K562 (cell line): Measurements from ENCODE around the gene ATRNL1. TPM values are rescaled to one million over a fixed set of nuclear protein-coding genes. Genes with fewer than 3 reads are reported as not detected.

Experiments used
- ATAC-seq: fragments of 200-7000 bp; cut with Tn5 transposase; 3 replicates; pipeline ENCODE4 v1.9.1; 2020; ENCODE audit warnings: moderate library complexity
- BruUV-seq: library from RNA; stranded (reverse); fragments of 400-500 nt; replicated peaks from 2 replicates; lab custom pipeline; 2021; lab: Mats Ljungman, UMichigan
- CTCF ChIA-PET: fragments of 300-600 bp; formaldehyde crosslinking; extraction: SDS; loops from one replicate; lab custom pipeline; 2021; ENCODE audit warnings: low intra/inter-chr PET ratio; lab: Yijun Ruan, JAX
- POLR2A ChIA-PET: fragments of 300-600, 350-650 bp; sonication (Branson Sonifier 250); formaldehyde crosslinking; extraction: SDS; loops from one replicate; lab custom pipeline; 2021; ENCODE audit warnings: antibody characterized with exemption, inconsistent platforms; lab: Yijun Ruan, JAX
- DNase-seq, 4 experiments: peaks; one replicate each; pipeline versions ENCODE4 v3.0.0 to v3.0.0-alpha.2; 2011 to 2018; ENCODE audit warnings: low spot score in 3 of 4, mixed read lengths in 3 of 4; ENCODE audit errors: extremely low read depth in 1 of 4
- FAIRE-seq: peaks from 2 replicates; lab custom pipeline; 2011; peaks lifted over from hg19 to GRCh38; lab: Jason Lieb, UNC
- H2AFZ ChIP-seq: 2 replicates; pipeline ENCODE4 v1.6.0; 2011; ENCODE audit warnings: low read depth, low read length, control low read depth, inconsistent platforms
- H3K27ac ChIP-seq: fragments of 200-600 bp; 3 replicates; pipeline ENCODE4 v1.8.0; 2011; ENCODE audit warnings: low read depth, mild to moderate bottlenecking, control low read depth, inconsistent platforms, low read length, moderate library complexity, mixed read lengths; ENCODE audit errors: extremely low read depth
- H3K27me3 ChIP-seq, 2 experiments: fragments of 300-600 bp in 1 of 2; 2 replicates in 1 of 2; 3 replicates in 1 of 2; pipeline versions ENCODE4 v1.6.0 to v1.8.0; 2011; ENCODE audit warnings: inconsistent platforms in 2 of 2, low read length in 2 of 2, mild to moderate bottlenecking in 1 of 2, mixed read lengths in 1 of 2, moderate library complexity in 1 of 2; ENCODE audit not compliant: control insufficient read depth in 2 of 2, insufficient read depth in 2 of 2
- H3K36me3 ChIP-seq: fragments of 300-600 bp; 3 replicates; pipeline ENCODE4 v1.8.0; 2011; ENCODE audit warnings: mild to moderate bottlenecking, low read length, inconsistent platforms; ENCODE audit not compliant: control insufficient read depth, insufficient read depth
- H3K4me1 ChIP-seq, 2 experiments: fragments of 200-600 bp in 1 of 2; replicated peaks in 1 of 2; 2 replicates in 1 of 2; 3 replicates in 1 of 2; pipeline versions ENCODE4 v1.5.1 to v1.8.0; 2011; ENCODE audit warnings: inconsistent platforms in 2 of 2, low read length in 2 of 2, mild to moderate bottlenecking in 1 of 2, mixed read lengths in 1 of 2, moderate library complexity in 1 of 2; ENCODE audit not compliant: control insufficient read depth in 2 of 2, insufficient read depth in 2 of 2
- H3K4me2 ChIP-seq: 2 replicates; pipeline ENCODE4 v1.6.1; 2011; ENCODE audit warnings: low read length, control low read depth, inconsistent platforms, mixed read lengths; ENCODE audit not compliant: insufficient read depth
- H3K4me3 ChIP-seq: fragments of 200-600 bp; sonication (generic), shearing (Covaris generic); 2 replicates; pipeline ENCODE4 v1.5.1; 2016; ENCODE audit warnings: control low read depth, inconsistent platforms
- H3K79me2 ChIP-seq: fragments of 200-600 bp; 3 replicates; pipeline ENCODE4 v1.8.0; 2011; ENCODE audit warnings: low read length, inconsistent platforms; ENCODE audit not compliant: control insufficient read depth, insufficient read depth
- H3K9ac ChIP-seq, 2 experiments: 2 replicates each; pipeline versions ENCODE4 v1.6.0 to v1.6.1; 2011; ENCODE audit warnings: low read depth in 2 of 2, low read length in 2 of 2, control low read depth in 1 of 2, inconsistent platforms in 1 of 2, mild to moderate bottlenecking in 1 of 2, mixed read lengths in 1 of 2; ENCODE audit not compliant: insufficient read depth in 1 of 2
- H3K9me1 ChIP-seq: one replicate; pipeline ENCODE4 v1.6.0; 2011; ENCODE audit warnings: inconsistent platforms, mild to moderate bottlenecking, low read length, moderate library complexity; ENCODE audit not compliant: control insufficient read depth, insufficient read depth
- H3K9me3 ChIP-seq: replicated peaks from 2 replicates; pipeline ENCODE4 v1.5.1; 2011; ENCODE audit warnings: low read depth, low read length, inconsistent platforms; ENCODE audit not compliant: control insufficient read depth, insufficient read depth
- H4K20me1 ChIP-seq: replicated peaks from 2 replicates; pipeline ENCODE4 v1.6.1; 2011; ENCODE audit warnings: low read length, inconsistent platforms, mixed read lengths; ENCODE audit not compliant: control insufficient read depth, insufficient read depth
- BCLAF1 ChIP-seq, 2 experiments: fragments of 450-650 bp in 1 of 2; IDR thresholded peaks; 2 replicates each; pipeline ENCODE4 v1.6.1; 2011 to 2017; ENCODE audit warnings: low read depth in 2 of 2, antibody characterized with exemption in 1 of 2, borderline replicate concordance in 1 of 2, low read length in 1 of 2, mild to moderate bottlenecking in 1 of 2, mixed read lengths in 1 of 2; ENCODE audit not compliant: control insufficient read depth in 1 of 2
- CEBPB ChIP-seq: fragments of 450-650 bp; IDR thresholded peaks from 2 replicates; pipeline ENCODE4 v1.6.1; 2016; ENCODE audit warnings: missing genetic modification characterization, missing compliant biosample characterization
- JUN ChIP-seq, 2 experiments: sonication (generic) in 1 of 2; formaldehyde crosslinking in 1 of 2; IDR thresholded peaks; 2 replicates each; pipeline versions ENCODE4 v1.6.1 to v1.8.0; 2012 to 2022; ENCODE audit warnings: borderline replicate concordance in 2 of 2, mild to moderate bottlenecking in 2 of 2, improper control_type of control experiment in 1 of 2, low read depth in 1 of 2, low read length in 1 of 2, missing genetic modification reagents in 1 of 2
- MEIS2 ChIP-seq: fragments of 450-650 bp; IDR thresholded peaks from 2 replicates; pipeline ENCODE4 v1.6.1; 2014; ENCODE audit warnings: mild to moderate bottlenecking; ENCODE audit not compliant: partially characterized antibody
- NFXL1 ChIP-seq: fragments of 450-650 bp; formaldehyde crosslinking; IDR thresholded peaks from 2 replicates; pipeline ENCODE4 v1.4.0; 2021; ENCODE audit warnings: mild to moderate bottlenecking
- ZFP91 ChIP-seq: sonication (generic); formaldehyde crosslinking; IDR thresholded peaks from 2 replicates; pipeline ENCODE4 v1.8.0; 2022; ENCODE audit warnings: mild to moderate bottlenecking, missing genetic modification reagents
- ZFX ChIP-seq: sonication (generic); formaldehyde crosslinking; IDR thresholded peaks from 2 replicates; pipeline ENCODE4 v1.8.0; 2022; ENCODE audit warnings: mild to moderate bottlenecking, missing genetic modification reagents, moderate library complexity
- ZMIZ1 ChIP-seq, 2 experiments: fragments of 150-350 bp in 1 of 2; IDR thresholded peaks; 2 replicates each; pipeline ENCODE4 v1.6.1; 2012 to 2016; ENCODE audit warnings: low read depth in 2 of 2, low read length in 2 of 2, mild to moderate bottlenecking in 1 of 2, moderate library complexity in 1 of 2
- ZNF175 ChIP-seq: fragments of 200-800 bp; sonication (Bioruptor generic); IDR thresholded peaks from 2 replicates; pipeline ENCODE4 v1.6.1; 2016; ENCODE audit warnings: low read depth, mild to moderate bottlenecking, missing genetic modification characterization, missing compliant biosample characterization
- ZNF232 ChIP-seq: sonication (generic); formaldehyde crosslinking; IDR thresholded peaks from 2 replicates; pipeline ENCODE4 v1.8.0; 2022; ENCODE audit warnings: mild to moderate bottlenecking, missing genetic modification reagents
- WGBS: fragments of 100-300 bp; shearing (Covaris generic); methylation state at CpG from one replicate; pipeline ENCODE4 v1.1.6; 2016; ENCODE audit warnings: low coverage, mixed read lengths; ENCODE audit not compliant: insufficient coverage; ENCODE audit errors: missing lambda C conversion rate; 5-methylcytosine and 5-hydroxymethylcytosine counted together
- in situ Hi-C: fragments of 300-500 bp; cut with MboI; formaldehyde crosslinking; loops from 4 replicates; pipeline ENCODE4 v1.15.0; 2018; ENCODE audit warnings: inconsistent platforms, mixed read lengths
- intact Hi-C: fragments of 100-400 bp; cut with micrococcal nuclease; formaldehyde crosslinking; loops from 2 replicates; pipeline ENCODE4 v1.14.2; 2022
- polyA plus RNA-seq, 8 experiments: library from polyadenylated mRNA; depleted of rRNA in 4 of 8; stranded (reverse) in 5 of 8; unstranded in 3 of 8; fragments of >200 nt; fragmentation: Nextera tagmentation in 2 of 8; fragmentation: Illumina TruSeq in 1 of 8; extraction: Ambion mirVana in 2 of 8; extraction: Trizol in 1 of 8; gene quantifications; 2 replicates each; pipeline versions ENCODE4 v1.2.1 to v1.2.3, GENCODE V29; 2011 to 2014; ENCODE audit warnings: inconsistent platforms in 1 of 8, missing spikeins in 1 of 8
- total RNA-seq, 7 experiments: library from RNA; depleted of rRNA in 6 of 7; stranded (reverse); fragments of >200 nt in 6 of 7; fragmentation: Illumina TruSeq in 2 of 7; extraction: Trizol in 2 of 7; gene quantifications; 2 replicates each; pipeline versions ENCODE4 v1.2.1 to v1.2.3, GENCODE V29; 2011 to 2021; ENCODE audit warnings: low replicate concordance in 1 of 7

ATRNL1 gene
- total and polyA plus RNA-seq, 9 of the 15 experiments (the other 6 are each of a cell fraction or from before 2014, with no cell fraction given) = 0.18 TPM; not detected in 8

- intact Hi-C loops = no loop called here
- TF ChIP-seq ZFX (CRISPR knock-in tag) = no peak
- no peak for TF ChIP-seq JUN (IDR thresholded peaks at IDR 0.05; ENCODE audit: borderline replicate concordance, low read depth, low read length)
- TF ChIP-seq JUN (CRISPR knock-in tag; IDR thresholded peaks at IDR 0.05; ENCODE audit: borderline replicate concordance) = no peak
- TF ChIP-seq CEBPB (tag) = no peak
- no peak for TF ChIP-seq ZMIZ1 (IDR thresholded peaks at IDR 0.05; ENCODE audit: low read depth in 2 of 2, low read length in 2 of 2)
- no peak for TF ChIP-seq MEIS2
- no peak for TF ChIP-seq NFXL1 (CRISPR knock-in tag)
- TF ChIP-seq ZFP91 (CRISPR knock-in tag) = no peak
- TF ChIP-seq ZNF232 = no peak
- no peak for TF ChIP-seq BCLAF1 (IDR thresholded peaks at IDR 0.05; ENCODE audit: borderline replicate concordance in 1 of 2, control insufficient read depth in 1 of 2, low read depth in 2 of 2, low read length in 1 of 2)
- TF ChIP-seq ZNF175 (CRISPR knock-in tag) = no peak
Measured at GRCh38 chr10:115164220-115164619, 71.1 kb downstream of the ATRNL1 start.

More at GRCh38 chr10:115164220-115164619, 71.1 kb downstream of the ATRNL1 start:
- ATAC-seq (no peak), DNase-seq (no peak), FAIRE-seq (no peak)
- H3K27me3 ChIP-seq = no peaks in the 10 kb centered on the region
- ChIA-PET CTCF (no interaction called here), POLR2A (no interaction called here)
- no peaks in the 10 kb centered on the region for H3K4me1 ChIP-seq
- no peak overlapping the region for H3K4me2 ChIP-seq
- H3K9me3 ChIP-seq = no peaks in the 10 kb centered on the region
- no peak overlapping the region for H3K27ac ChIP-seq
- no peaks in the 10 kb centered on the region for H3K9me1 ChIP-seq
- no peak overlapping the region for H3K9ac ChIP-seq
- BruUV-seq = no TSS peak
- H3K4me3 ChIP-seq = no peak overlapping the region
- no peaks in the 10 kb centered on the region for H4K20me1 ChIP-seq
- 0% methylated on average over 2 of the region's 2 CpGs for WGBS
- no peaks in the 10 kb centered on the region for H3K79me2 ChIP-seq
- in situ Hi-C loops = no loop called here
- no peak overlapping the region for H2AFZ ChIP-seq
- no peaks in the 10 kb centered on the region for H3K36me3 ChIP-seq
